Stimulated activated CD8-positive, alpha-beta memory T cell treated with anti-CD3 and anti-CD28 coated beads, Interleukin-4, amount 100 ng/mL, for 1 hour (primary cell): ENCODE measurements around the gene HRH1.
"Not testable (repeated sequence)": the region's sequence is repeated elsewhere in the genome, so short reads cannot be mapped to it uniquely, and the experiment has no call there.

Experiments used
- DNase-seq, 2 donors: peaks; one replicate each; pipeline ENCODE4 v3.0.0-alpha.2; 2020; ENCODE audit warnings: low read depth in 2 of 2, low spot score in 1 of 2

The HRH1 gene

GRCh38 chr3:11154036-11154952 lies at the start of gene HRH1:
TSS of gene HRH1 (plus strand) at chr3:11154493. CDS start at chr3:11259038, 104,545 bp downstream.
- no peak for DNase-seq

GRCh38 chr3:11113316-11113715 lies 41.0 kb upstream of the HRH1 start:
- DNase-seq = not testable (repeated sequence)

- DNase-seq = no peak
These were observed 38.7 kb upstream of the HRH1 start for GRCh38 chr3:11115548-11115947.

- no peak for DNase-seq
These were observed 37.8 kb upstream of the HRH1 start for GRCh38 chr3:11116336-11117059.

GRCh38 chr3:11117591-11117990 lies 36.7 kb upstream of the HRH1 start:
- no peak for DNase-seq

- no peak for DNase-seq
These were observed 36.1 kb upstream of the HRH1 start for GRCh38 chr3:11118181-11118682.

- no peak for DNase-seq
These were observed 34.0 kb upstream of the HRH1 start for GRCh38 chr3:11120091-11120805.

- no peak for DNase-seq
These were observed 27.6 kb upstream of the HRH1 start for GRCh38 chr3:11126653-11127052.

GRCh38 chr3:11128682-11129632 lies 25.3 kb upstream of the HRH1 start:
- no peak for DNase-seq

GRCh38 chr3:11130385-11130784 lies 23.9 kb upstream of the HRH1 start:
- DNase-seq = no peak

GRCh38 chr3:11131371-11131770 lies 22.9 kb upstream of the HRH1 start:
- DNase-seq = no peak

GRCh38 chr3:11131886-11132285 lies 22.4 kb upstream of the HRH1 start:
- not testable (repeated sequence) for DNase-seq

- no peak for DNase-seq
These were observed 21.4 kb upstream of the HRH1 start for GRCh38 chr3:11132861-11133260.

- DNase-seq = no peak
These were observed 19.5 kb upstream of the HRH1 start for GRCh38 chr3:11134794-11135193.

- DNase-seq = no peak
These were observed 18.2 kb upstream of the HRH1 start for GRCh38 chr3:11136116-11136515.

GRCh38 chr3:11136830-11137626 lies 17.3 kb upstream of the HRH1 start:
- DNase-seq = no peak

GRCh38 chr3:11137627-11137959 lies 16.7 kb upstream of the HRH1 start:
- no peak for DNase-seq

GRCh38 chr3:11138371-11138770 lies 15.9 kb upstream of the HRH1 start:
- DNase-seq = no peak

GRCh38 chr3:11140030-11140712 lies 14.1 kb upstream of the HRH1 start:
- DNase-seq = no peak
